ENCODE measurements around the gene ZNF253. TPM values are rescaled to one million over a fixed set of nuclear protein-coding genes. Genes with fewer than 3 reads are reported as not detected.
A peak's percentile ranks its signal among the peaks of the same experiment; 100 is the strongest.

The ZNF253 gene
- total and polyA plus RNA-seq, 9 of the 15 experiments (the other 6 are each of a cell fraction or from before 2014, with no cell fraction given): 4.0 to 14.4 (median 7.5) TPM

- TF ChIP-seq MGA (IDR thresholded peaks at IDR 0.05): peak; percentile 71
- TF ChIP-seq FOXM1 (IDR thresholded peaks at IDR 0.05; ENCODE audit: low read depth): peak; percentile 41; the same call in 1 of the 2 replicates
- no peak for TF ChIP-seq FOXM1 (CRISPR knock-in tag; IDR thresholded peaks at IDR 0.05; ENCODE audit: low read depth)
- TF ChIP-seq SLC30A9 (CRISPR knock-in tag; IDR thresholded peaks at IDR 0.05): no peak
- no peak for TF ChIP-seq MCM2 (IDR thresholded peaks at IDR 0.05; ENCODE audit: low read depth)
- no peak for TF ChIP-seq ZNF436 (CRISPR knock-in tag; IDR thresholded peaks at IDR 0.05)
- TF ChIP-seq TAL1 (IDR thresholded peaks at IDR 0.05): peak; percentile 77
- TF ChIP-seq, protein P1, sequence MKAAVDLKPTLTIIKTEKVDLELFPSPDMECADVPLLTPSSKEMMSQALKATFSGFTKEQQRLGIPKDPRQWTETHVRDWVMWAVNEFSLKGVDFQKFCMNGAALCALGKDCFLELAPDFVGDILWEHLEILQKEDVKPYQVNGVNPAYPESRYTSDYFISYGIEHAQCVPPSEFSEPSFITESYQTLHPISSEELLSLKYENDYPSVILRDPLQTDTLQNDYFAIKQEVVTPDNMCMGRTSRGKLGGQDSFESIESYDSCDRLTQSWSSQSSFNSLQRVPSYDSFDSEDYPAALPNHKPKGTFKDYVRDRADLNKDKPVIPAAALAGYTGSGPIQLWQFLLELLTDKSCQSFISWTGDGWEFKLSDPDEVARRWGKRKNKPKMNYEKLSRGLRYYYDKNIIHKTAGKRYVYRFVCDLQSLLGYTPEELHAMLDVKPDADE (conservative IDR thresholded peaks at IDR 0.05; ENCODE audit: control insufficient read depth, low read depth, low read length): no peak
- TF ChIP-seq HMG20B (CRISPR knock-in tag; IDR thresholded peaks at IDR 0.05): no peak
- TF ChIP-seq CEBPB (tag; IDR thresholded peaks at IDR 0.05): peak; percentile 78
- peak; percentile 49; the same call in 1 of the 2 replicates for TF ChIP-seq ZNF395 (CRISPR knock-in tag; IDR thresholded peaks at IDR 0.05)
Observed at GRCh38 chr19:19943848-19944582, 78.3 kb downstream of the ZNF253 start (continued).

Measured in K562 (cell line).